ENCODE data around the gene HS1BP3.

HS1BP3 gene

GRCh38 chr2:20675701-20676352 lies 24.9 kb upstream of the HS1BP3 start:
- DNase-seq (ENCODE audit: low read depth in 4 of 4, low spot score in 1 of 4) = no peak

- no peak for DNase-seq (ENCODE audit: low read depth in 4 of 4, low spot score in 1 of 4)
Measured at GRCh38 chr2:20674974-20675679, 24.2 kb upstream of the HS1BP3 start.

- no peak for DNase-seq (ENCODE audit: low read depth in 4 of 4, low spot score in 1 of 4)
Measured at GRCh38 chr2:20674309-20674965, 23.5 kb upstream of the HS1BP3 start.

GRCh38 chr2:20673686-20674308 lies 22.9 kb upstream of the HS1BP3 start:
- DNase-seq (ENCODE audit: low read depth in 4 of 4, low spot score in 1 of 4) = no peak

- DNase-seq (ENCODE audit: low read depth in 4 of 4, low spot score in 1 of 4) = no peak
Measured at GRCh38 chr2:20672201-20672951, 21.5 kb upstream of the HS1BP3 start.

GRCh38 chr2:20671736-20672080 lies 20.8 kb upstream of the HS1BP3 start:
- DNase-seq (ENCODE audit: low read depth in 4 of 4, low spot score in 1 of 4) = no peak

- no peak for DNase-seq (ENCODE audit: low read depth in 4 of 4, low spot score in 1 of 4)
Measured at GRCh38 chr2:20671036-20671735, 20.3 kb upstream of the HS1BP3 start.

GRCh38 chr2:20670315-20671035 lies 19.6 kb upstream of the HS1BP3 start:
- no peak for DNase-seq (ENCODE audit: low read depth in 4 of 4, low spot score in 1 of 4)

GRCh38 chr2:20669562-20670314 lies 18.8 kb upstream of the HS1BP3 start:
- no peak for DNase-seq (ENCODE audit: low read depth in 4 of 4, low spot score in 1 of 4)

GRCh38 chr2:20668871-20669475 lies 18.1 kb upstream of the HS1BP3 start:
- no peak for DNase-seq (ENCODE audit: low read depth in 4 of 4, low spot score in 1 of 4)

- no peak for DNase-seq (ENCODE audit: low read depth in 4 of 4, low spot score in 1 of 4)
Measured at GRCh38 chr2:20668451-20668850, 17.6 kb upstream of the HS1BP3 start.

- no peak for DNase-seq (ENCODE audit: low read depth in 4 of 4, low spot score in 1 of 4)
Measured at GRCh38 chr2:20667531-20668401, 16.9 kb upstream of the HS1BP3 start.

- DNase-seq (ENCODE audit: low read depth in 4 of 4, low spot score in 1 of 4) = no peak
Measured at GRCh38 chr2:20667151-20667530, 16.2 kb upstream of the HS1BP3 start.

- DNase-seq (ENCODE audit: low read depth in 4 of 4, low spot score in 1 of 4) = no peak
Measured at GRCh38 chr2:20666304-20667150, 15.6 kb upstream of the HS1BP3 start, which contains the start of gene GDF7. TSS of gene GDF7 (plus strand) at chr2:20667144. CDS start at chr2:20667240, 96 bp downstream.

- no peak for DNase-seq (ENCODE audit: low read depth in 4 of 4, low spot score in 1 of 4)
Measured at GRCh38 chr2:20666005-20666303, 15.1 kb upstream of the HS1BP3 start.

- no peak for DNase-seq (ENCODE audit: low read depth in 4 of 4, low spot score in 1 of 4)
Measured at GRCh38 chr2:20665243-20666004, 14.5 kb upstream of the HS1BP3 start.
